GM10847 (cell line): ENCODE measurements around the gene SEZ6L.

Source experiments
- POLR2A ChIP-seq: IDR thresholded peaks from 2 replicates; pipeline ENCODE4 v1.6.1; 2011; ENCODE audit not compliant: insufficient read length; ENCODE audit errors: extremely low read depth

SEZ6L gene

GRCh38 chr22:26295563-26296126 is 126.4 kb downstream of the SEZ6L start:
- TF ChIP-seq POLR2A = no peak

- no peak for TF ChIP-seq POLR2A
These were observed 129.5 kb downstream of the SEZ6L start for GRCh38 chr22:26298605-26299310.

GRCh38 chr22:26302726-26303125 is 133.5 kb downstream of the SEZ6L start:
- no peak for TF ChIP-seq POLR2A

GRCh38 chr22:26303475-26303874 is 134.2 kb downstream of the SEZ6L start:
- TF ChIP-seq POLR2A = no peak

GRCh38 chr22:26304730-26305129 is 135.5 kb downstream of the SEZ6L start:
- no peak for TF ChIP-seq POLR2A

- no peak for TF ChIP-seq POLR2A
These were observed 139.2 kb downstream of the SEZ6L start for GRCh38 chr22:26308467-26308866.

GRCh38 chr22:26310616-26311015 is 141.4 kb downstream of the SEZ6L start:
- no peak for TF ChIP-seq POLR2A

- TF ChIP-seq POLR2A = no peak
These were observed 144.0 kb downstream of the SEZ6L start for GRCh38 chr22:26313291-26313690.

- no peak for TF ChIP-seq POLR2A
These were observed 144.9 kb downstream of the SEZ6L start for GRCh38 chr22:26314171-26314570.

GRCh38 chr22:26314656-26315055 is 145.4 kb downstream of the SEZ6L start:
- TF ChIP-seq POLR2A = no peak

GRCh38 chr22:26316732-26317285 is 147.5 kb downstream of the SEZ6L start:
- no peak for TF ChIP-seq POLR2A

GRCh38 chr22:26318975-26319374 is 149.7 kb downstream of the SEZ6L start:
- no peak for TF ChIP-seq POLR2A

GRCh38 chr22:26320447-26320846 is 151.2 kb downstream of the SEZ6L start:
- TF ChIP-seq POLR2A = no peak

GRCh38 chr22:26321469-26321913 is 152.2 kb downstream of the SEZ6L start:
- no peak for TF ChIP-seq POLR2A

GRCh38 chr22:26322179-26322905 is 153.1 kb downstream of the SEZ6L start:
- TF ChIP-seq POLR2A = no peak

GRCh38 chr22:26323013-26323412 is 153.8 kb downstream of the SEZ6L start:
- TF ChIP-seq POLR2A = no peak
